B cell (primary cell): ENCODE measurements around the gene DNAH12.

Experiments
- CTCF ChIP-seq: fragments of 200-600 bp; IDR thresholded peaks from one replicate; pipeline ENCODE4 v1.8.0; 2022; ENCODE audit warnings: antibody characterized with exemption, mild to moderate bottlenecking
- EZH2 ChIP-seq: IDR thresholded peaks from 2 replicates; pipeline ENCODE4 v1.6.1; 2012; ENCODE audit warnings: borderline replicate concordance, low read depth, mild to moderate bottlenecking, moderate library complexity, low read length; ENCODE audit not compliant: insufficient read depth, poor library complexity, severe bottlenecking

- TF ChIP-seq CTCF (no peak), EZH2 (no peak)
Measured at GRCh38 chr3:57444469-57444868, 99.7 kb downstream of the DNAH12 start.
